NOMO-1 treated with DMSO at 0.1 percent for 48 hours (cell line): ENCODE data around the gene NBEAL1.
"Not testable (repeated sequence)": the region's sequence is repeated elsewhere in the genome, so short reads cannot be mapped to it uniquely, and the experiment has no call there.

Experiments
- DNase-seq: peaks from one replicate; lab custom pipeline; 2025; ENCODE audit not compliant: unreplicated experiment; lab: John Stamatoyannopoulos, UW

Gene NBEAL1

DNA sequence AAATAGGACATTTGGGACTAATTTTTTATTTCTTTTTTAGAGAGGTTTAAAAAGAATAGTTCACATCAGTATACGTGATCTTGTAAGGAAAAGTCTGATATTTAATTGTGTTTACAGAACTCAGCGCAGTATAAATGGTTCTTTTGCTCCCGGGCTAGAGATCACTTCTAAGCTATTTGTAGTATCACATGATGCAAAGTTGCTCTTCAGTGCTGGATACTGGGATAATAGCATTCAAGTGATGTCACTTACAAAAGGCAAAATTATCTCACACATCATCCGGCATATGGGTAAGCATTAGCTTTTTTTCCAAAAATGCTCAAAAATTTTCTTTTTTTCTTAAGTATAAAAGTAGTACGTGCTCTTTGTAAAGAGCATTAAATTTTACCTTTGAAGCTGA lies 186.8 kb downstream of the NBEAL1 start:
- DNase-seq, result no peak

GRCh38 chr2:203209538-203209937 lies 194.9 kb downstream of the NBEAL1 start:
- no peak for DNase-seq

GRCh38 chr2:203225423-203226039 lies 210.9 kb downstream of the NBEAL1 start:
- DNase-seq, result no peak

DNA sequence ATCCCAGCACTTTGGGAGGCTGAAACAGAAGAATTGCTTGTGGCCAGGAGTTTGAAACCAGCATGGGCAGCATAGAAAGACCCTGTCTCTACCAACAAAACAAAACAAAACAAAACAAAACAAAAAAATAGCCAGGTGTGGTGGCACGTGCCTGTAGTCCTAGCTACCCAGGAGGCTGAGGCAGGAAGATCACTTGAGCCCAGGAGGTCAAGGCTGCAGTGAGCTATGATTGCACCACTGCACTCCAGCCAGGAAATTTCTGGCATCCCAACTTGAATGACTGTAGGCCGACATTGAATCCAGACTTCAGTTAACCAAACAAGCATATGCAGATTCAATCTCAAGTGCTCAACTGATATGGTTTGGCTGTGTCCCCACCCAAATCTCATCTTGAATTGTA lies 215.0 kb downstream of the NBEAL1 start:
- DNase-seq, result not testable (repeated sequence)

GRCh38 chr2:203237346-203238238 lies 222.9 kb downstream of the NBEAL1 start:
- no peak for DNase-seq

DNA sequence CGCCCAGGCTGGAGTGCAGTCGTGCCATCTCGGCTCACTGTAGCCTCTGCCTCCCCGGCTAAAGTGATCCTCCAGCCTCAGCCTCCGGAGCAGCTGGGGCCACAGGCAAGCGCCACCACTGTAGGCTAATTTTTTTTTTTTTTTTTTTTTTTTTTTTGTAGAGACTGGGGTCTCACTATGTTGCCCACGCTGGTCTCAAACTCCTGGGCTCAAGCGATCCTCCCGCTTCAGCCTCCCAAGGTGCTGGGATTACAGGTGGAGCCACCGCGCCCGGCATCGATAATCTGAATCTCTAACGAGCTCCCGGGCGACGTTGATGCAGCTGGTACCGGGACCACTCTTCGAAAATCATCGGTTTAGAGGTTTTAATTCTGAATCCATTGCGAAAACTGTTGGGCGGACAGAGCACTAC lies 223.6 kb downstream of the NBEAL1 start:
- no peak for DNase-seq

- peak; percentile 96 for DNase-seq
Observed at GRCh38 chr2:203238704-203239526, 224.2 kb downstream of the NBEAL1 start, which contains the start of gene CYP20A1. CYP20A1 (plus strand) TSS chr2:203239018; CDS start chr2:203239063, 45 bp downstream.

DNA sequence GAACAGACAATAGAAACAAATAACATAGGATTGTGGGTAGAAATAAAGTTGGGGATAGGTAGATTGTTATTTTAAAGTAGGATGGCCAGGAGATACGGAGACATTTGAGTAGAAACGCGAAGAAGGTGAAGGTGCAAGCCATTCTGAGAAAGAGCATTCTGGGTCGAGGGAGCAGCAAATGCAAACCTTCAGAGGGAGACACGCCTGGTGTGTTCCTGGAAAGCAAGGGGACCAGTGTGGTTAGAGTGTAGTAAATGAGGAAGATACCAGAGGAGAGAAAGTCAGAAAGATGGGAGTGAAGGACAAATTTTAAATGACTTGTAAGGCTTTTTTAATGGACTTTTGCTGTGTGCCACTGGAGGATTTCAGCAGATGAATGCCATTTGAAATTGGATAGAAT lies 225.8 kb downstream of the NBEAL1 start:
- DNase-seq, result no peak

DNA sequence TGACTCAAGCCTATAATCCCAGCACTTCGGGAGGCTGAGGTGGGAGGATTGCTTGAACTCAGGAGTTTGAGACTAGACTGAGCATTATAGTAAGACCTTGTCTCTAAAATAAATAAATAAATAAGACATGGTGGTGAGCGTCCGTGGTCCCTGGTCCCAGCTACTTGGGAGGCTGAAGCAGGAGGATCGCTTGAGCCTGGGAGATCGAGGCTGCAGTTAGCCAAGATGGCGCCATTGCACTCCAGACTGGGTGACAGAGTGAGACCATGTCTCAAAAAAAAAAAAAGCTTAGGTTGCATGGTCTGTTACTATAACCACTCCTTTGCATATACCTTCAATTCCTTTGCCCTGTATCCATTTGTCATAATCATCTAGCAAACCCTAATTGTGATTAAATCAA lies 227.8 kb downstream of the NBEAL1 start:
- no peak for DNase-seq

DNA sequence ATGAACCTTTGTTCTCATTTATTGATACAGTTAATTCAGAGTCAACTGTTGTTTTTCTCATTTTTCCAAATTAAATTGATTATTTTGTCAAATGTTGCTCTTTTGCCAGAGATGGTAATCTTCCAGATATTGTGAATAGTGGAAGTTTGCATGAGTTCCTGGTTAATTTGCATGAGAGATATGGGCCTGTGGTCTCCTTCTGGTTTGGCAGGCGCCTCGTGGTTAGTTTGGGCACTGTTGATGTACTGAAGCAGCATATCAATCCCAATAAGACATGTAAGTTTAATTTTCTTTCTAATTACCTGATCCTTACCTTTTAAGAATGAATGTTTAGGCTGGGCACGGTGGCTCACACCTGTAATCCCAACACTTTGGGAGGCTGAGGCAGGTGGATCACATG lies 232.0 kb downstream of the NBEAL1 start:
- DNase-seq, result no peak

DNA sequence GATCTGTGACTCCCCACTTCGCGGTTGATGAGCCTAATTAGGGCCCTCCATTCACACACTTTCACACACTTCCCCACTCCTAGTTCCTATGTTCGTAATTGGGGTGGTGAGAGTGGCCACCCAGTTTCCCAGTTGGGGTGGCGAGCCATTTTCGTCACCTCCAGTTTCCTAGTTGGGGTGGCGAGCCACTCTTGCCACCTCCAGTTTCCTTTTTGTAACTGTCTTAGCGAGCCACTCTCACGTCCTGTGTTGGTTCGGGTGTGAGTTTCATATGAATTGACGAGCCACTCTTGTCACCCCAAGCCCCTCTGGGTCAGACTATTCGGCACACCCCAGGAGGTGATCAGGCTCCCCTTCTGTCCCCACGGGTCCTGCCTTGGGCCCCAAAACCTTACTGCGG lies 238.1 kb downstream of the NBEAL1 start:
- no peak for DNase-seq

GRCh38 chr2:203253422-203254095 lies 238.9 kb downstream of the NBEAL1 start:
- not testable (repeated sequence) for DNase-seq

DNA sequence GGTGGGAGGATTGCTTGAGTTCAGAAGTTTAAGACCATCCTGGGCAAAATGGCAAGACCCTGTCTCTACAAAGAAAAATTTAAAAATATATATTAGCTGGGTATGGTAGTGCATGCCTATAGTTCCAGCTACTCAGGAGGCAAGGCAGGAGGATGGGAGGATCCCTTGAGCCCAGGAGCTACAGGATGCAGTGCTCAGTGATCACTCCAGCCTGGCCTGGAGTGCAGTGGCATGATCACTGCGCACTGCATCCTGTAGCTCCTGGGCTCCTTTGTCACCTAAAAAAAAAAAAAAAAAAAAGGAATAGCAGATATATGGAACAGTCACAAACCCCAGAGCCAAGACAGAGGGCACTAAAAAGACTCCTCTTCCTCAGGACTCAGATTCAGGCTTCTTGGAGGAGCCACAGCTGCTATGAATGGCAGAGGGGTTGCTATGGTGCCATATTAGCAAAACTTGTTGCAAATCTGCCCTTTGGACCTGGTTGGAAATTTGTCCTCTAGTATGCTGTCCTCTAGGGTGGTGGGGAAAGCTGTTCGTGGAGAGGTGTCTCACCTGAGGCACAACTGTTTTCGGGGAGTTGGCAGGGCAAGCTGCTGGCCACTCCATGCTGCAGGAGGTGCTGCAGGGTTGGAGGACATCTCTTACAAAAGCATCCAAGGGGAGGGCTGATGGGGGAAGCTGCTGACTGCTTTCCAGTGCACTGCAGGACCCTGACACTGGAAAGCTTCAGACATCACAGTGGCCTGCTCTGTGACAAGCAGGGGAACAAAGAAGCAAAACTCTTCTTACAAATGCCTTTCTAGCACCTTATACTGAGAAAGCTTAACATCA lies 246.9 kb downstream of the NBEAL1 start:
- DNase-seq, result no peak
